ENCODE measurements around the gene USP38.
"Not testable (repeated sequence)": the region's sequence is repeated elsewhere in the genome, so short reads cannot be mapped to it uniquely, and the experiment has no call there.

DNA sequence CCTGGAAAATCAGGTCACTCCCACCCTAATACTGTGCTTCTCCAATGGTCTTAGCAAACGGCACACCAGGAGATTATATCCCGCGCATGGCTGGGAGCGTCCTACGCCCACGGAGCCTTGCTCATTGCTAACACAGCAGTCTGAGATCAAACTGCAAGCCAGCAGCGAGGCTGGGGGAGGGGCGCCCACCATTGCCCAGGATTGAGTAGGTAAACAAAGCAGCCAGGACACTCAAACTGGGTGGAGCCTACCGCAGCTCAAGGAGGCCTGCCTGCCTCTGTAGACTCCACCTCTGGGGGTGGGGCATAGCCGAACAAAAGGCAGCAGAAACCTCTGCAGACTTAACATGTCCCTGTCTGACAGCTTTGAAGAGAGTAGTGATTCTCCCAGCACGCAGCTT, 18.0 kb upstream of the USP38 start:
- not testable (repeated sequence) for TF ChIP-seq SMC3 (IDR thresholded peaks at IDR 0.05; ENCODE audit: low read depth, low read length); CTCF (conservative IDR thresholded peaks at IDR 0.05; ENCODE audit: low read depth, low read length); CEBPB (IDR thresholded peaks at IDR 0.05; ENCODE audit: low read depth, low read length); RAD21 (IDR thresholded peaks at IDR 0.05; ENCODE audit: low read length); FOS (IDR thresholded peaks at IDR 0.05; ENCODE audit: low read depth, low read length); POLR2A (IDR thresholded peaks at IDR 0.05; ENCODE audit: low read depth, low read length); USF2 (IDR thresholded peaks at IDR 0.05; ENCODE audit: low read depth, low read length); RFX5 (IDR thresholded peaks at IDR 0.05; ENCODE audit: low read depth, low read length); MXI1 (IDR thresholded peaks at IDR 0.05; ENCODE audit: borderline replicate concordance, low read depth, low read length); BHLHE40 (IDR thresholded peaks at IDR 0.05; ENCODE audit: low read depth, low read length); RCOR1 (IDR thresholded peaks at IDR 0.05; ENCODE audit: insufficient replicate concordance, low read length)
- TF ChIP-seq, protein P1, sequence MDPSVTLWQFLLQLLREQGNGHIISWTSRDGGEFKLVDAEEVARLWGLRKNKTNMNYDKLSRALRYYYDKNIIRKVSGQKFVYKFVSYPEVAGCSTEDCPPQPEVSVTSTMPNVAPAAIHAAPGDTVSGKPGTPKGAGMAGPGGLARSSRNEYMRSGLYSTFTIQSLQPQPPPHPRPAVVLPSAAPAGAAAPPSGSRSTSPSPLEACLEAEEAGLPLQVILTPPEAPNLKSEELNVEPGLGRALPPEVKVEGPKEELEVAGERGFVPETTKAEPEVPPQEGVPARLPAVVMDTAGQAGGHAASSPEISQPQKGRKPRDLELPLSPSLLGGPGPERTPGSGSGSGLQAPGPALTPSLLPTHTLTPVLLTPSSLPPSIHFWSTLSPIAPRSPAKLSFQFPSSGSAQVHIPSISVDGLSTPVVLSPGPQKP (IDR thresholded peaks at IDR 0.05; ENCODE audit: borderline replicate concordance, low read depth, low read length), result not testable (repeated sequence)

Data from IMR-90 (cell line).